ENCODE results near the gene WDR27. TPM values are rescaled to one million over a fixed set of nuclear protein-coding genes. Genes with fewer than 3 reads are reported as not detected.

Gene WDR27
- total and polyA plus RNA-seq, 10 of the 15 experiments (the other 5 are each of a cell fraction or from before 2014, with no cell fraction given), result 1.9 to 33.2 (median 19.0) TPM

- TF ChIP-seq PRDM15 (CRISPR knock-in tag; IDR thresholded peaks at IDR 0.05) (no peak), RCOR1 (conservative IDR thresholded peaks at IDR 0.05; ENCODE audit: low read depth, low read length) (no peak), ESRRA (IDR thresholded peaks at IDR 0.05; ENCODE audit: low read length) (no peak)
Measured at GRCh38 chr6:169491482-169491881, 210.3 kb downstream of the WDR27 start (continued).

- SMC1A ChIA-PET (ENCODE audit: uncharacterized antibody, unreplicated experiment), result no interaction called here
- WGBS (ENCODE audit: insufficient coverage, insufficient replicate concordance, low lambda C conversion rate, missing lambda C conversion rate), result 5% methylated on average over 5 of the region's 5 CpGs
Measured at GRCh38 chr6:169490830-169491229, 211.0 kb downstream of the WDR27 start.

More at GRCh38 chr6:169490830-169491229, 211.0 kb downstream of the WDR27 start:
- DNase-seq (ENCODE audit: low read depth, low spot score), result no peak
- Histone ChIP-seq H3K27me3 (replicated peaks in 1 of 2; ENCODE audit: control insufficient read depth in 2 of 2, insufficient read depth in 2 of 2, low read length in 1 of 2) (no peaks in the 10 kb centered on the region), H3K27ac (ENCODE audit: control insufficient read depth, insufficient read depth) (no peak overlapping the region), H3K9ac (ENCODE audit: control insufficient read depth, insufficient read depth, low read length) (no peak overlapping the region), H3K36me3 (ENCODE audit: control insufficient read depth in 2 of 2, insufficient read depth in 2 of 2, low read length in 1 of 2) (no peaks in the 10 kb centered on the region), H2AFZ (ENCODE audit: control insufficient read depth, low read depth, low read length) (no peak overlapping the region), H3K4me2 (ENCODE audit: control insufficient read depth, insufficient read depth) (no peak overlapping the region), H3K79me2 (ENCODE audit: control insufficient read depth, insufficient read depth, low read length) (no peaks in the 10 kb centered on the region), H3K4me1 (ENCODE audit: control insufficient read depth, insufficient read depth, low read length) (no peaks in the 10 kb centered on the region), H3K4me3 (no peak overlapping the region), H3K9me3 (replicated peaks; ENCODE audit: control insufficient read depth, insufficient read depth, low read length) (no peaks in the 10 kb centered on the region), H4K20me1 (ENCODE audit: control insufficient read depth, insufficient read depth) (no peaks in the 10 kb centered on the region)
- in situ Hi-C loops (cut with MboI) (no loop called here), intact Hi-C loops (cut with micrococcal nuclease; ENCODE audit: unreplicated experiment) (no loop called here)
- TF ChIP-seq EZH2 (IDR thresholded peaks at IDR 0.05; ENCODE audit: borderline replicate concordance, control insufficient read depth, low read depth, low read length), result no peak
- no peak for TF ChIP-seq YY1 (IDR thresholded peaks at IDR 0.05; ENCODE audit: low read depth, low read length)
- FAIRE-seq, result no peak
- ATAC-seq, result no peak
- POLR2A ChIA-PET, result no interaction called here
- BruUV-seq (replicated peaks), result no TSS peak
- CTCF ChIA-PET, result no interaction called here
- RAD21 ChIA-PET (ENCODE audit: unreplicated experiment), result no interaction called here
